T-helper 1 cell (primary cell): ENCODE measurements around the gene IFT122.
"Not testable (repeated sequence)": the region's sequence is repeated elsewhere in the genome, so short reads cannot be mapped to it uniquely, and the experiment has no call there.

Source experiments
- DNase-seq, 5 donors: peaks; one replicate each; pipeline ENCODE4 v3.0.0-alpha.2; 2012 to 2020

The IFT122 gene

GRCh38 chr3:129474984-129475804 lies 35.2 kb downstream of the IFT122 start:
- no peak for DNase-seq

- DNase-seq, result no peak
Measured at GRCh38 chr3:129475863-129476262, 35.8 kb downstream of the IFT122 start.

- no peak for DNase-seq
Measured at GRCh38 chr3:129476586-129476985, 36.6 kb downstream of the IFT122 start.

- not testable (repeated sequence) for DNase-seq
Measured at GRCh38 chr3:129481225-129481765, 41.3 kb downstream of the IFT122 start.

- DNase-seq, result peak; percentile 20 to 63 (median 43)
Measured at GRCh38 chr3:129481766-129482332, 41.8 kb downstream of the IFT122 start.

- DNase-seq, result no peak
Measured at GRCh38 chr3:129482721-129483120, 42.7 kb downstream of the IFT122 start.

GRCh38 chr3:129483870-129484269 lies 43.8 kb downstream of the IFT122 start:
- no peak for DNase-seq

- DNase-seq, result not testable (repeated sequence)
Measured at GRCh38 chr3:129485146-129485545, 45.1 kb downstream of the IFT122 start.

- peak in 1 of 5 donors; percentile 27 for DNase-seq
Measured at GRCh38 chr3:129485721-129486663, 46.0 kb downstream of the IFT122 start.

GRCh38 chr3:129486664-129487035 lies 46.6 kb downstream of the IFT122 start:
- no peak for DNase-seq

- DNase-seq, result no peak
Measured at GRCh38 chr3:129487183-129487867, 47.3 kb downstream of the IFT122 start.

- DNase-seq, result not testable (repeated sequence)
Measured at GRCh38 chr3:129487868-129488335, 47.9 kb downstream of the IFT122 start.

- DNase-seq, result not testable (repeated sequence)
Measured at GRCh38 chr3:129489258-129489657, 49.2 kb downstream of the IFT122 start.

- DNase-seq, result peak in 4 of 5 donors; percentile 23 to 60 (median 30)
Measured at GRCh38 chr3:129490273-129490675, 50.2 kb downstream of the IFT122 start.

GRCh38 chr3:129491077-129491476 lies 51.1 kb downstream of the IFT122 start:
- not testable (repeated sequence) for DNase-seq

- DNase-seq, result no peak
Measured at GRCh38 chr3:129491794-129492193, 51.8 kb downstream of the IFT122 start.

- no peak for DNase-seq
Measured at GRCh38 chr3:129492691-129493090, 52.7 kb downstream of the IFT122 start.

- no peak for DNase-seq
Measured at GRCh38 chr3:129493206-129493605, 53.2 kb downstream of the IFT122 start.

- not testable (repeated sequence) for DNase-seq
Measured at GRCh38 chr3:129494499-129494898, 54.5 kb downstream of the IFT122 start.

- DNase-seq, result not testable (repeated sequence)
Measured at GRCh38 chr3:129495006-129495639, 55.1 kb downstream of the IFT122 start.

GRCh38 chr3:129497876-129498275 lies 57.9 kb downstream of the IFT122 start:
- DNase-seq, result not testable (repeated sequence)
